HG03354 (cell line): ENCODE results near the gene PI4K2B.
A peak's percentile ranks its signal among the peaks of the same experiment; 100 is the strongest.
"Not testable (repeated sequence)": the region's sequence is repeated elsewhere in the genome, so short reads cannot be mapped to it uniquely, and the experiment has no call there.

Experiments used
- ATAC-seq: cut with Tn5 transposase; IDR thresholded peaks from one replicate; pipeline ENCODE4 v1.9.1; 2021; ENCODE audit warnings: mild to moderate bottlenecking; ENCODE audit not compliant: unreplicated experiment, poor library complexity, severe bottlenecking

Gene PI4K2B

DNA sequence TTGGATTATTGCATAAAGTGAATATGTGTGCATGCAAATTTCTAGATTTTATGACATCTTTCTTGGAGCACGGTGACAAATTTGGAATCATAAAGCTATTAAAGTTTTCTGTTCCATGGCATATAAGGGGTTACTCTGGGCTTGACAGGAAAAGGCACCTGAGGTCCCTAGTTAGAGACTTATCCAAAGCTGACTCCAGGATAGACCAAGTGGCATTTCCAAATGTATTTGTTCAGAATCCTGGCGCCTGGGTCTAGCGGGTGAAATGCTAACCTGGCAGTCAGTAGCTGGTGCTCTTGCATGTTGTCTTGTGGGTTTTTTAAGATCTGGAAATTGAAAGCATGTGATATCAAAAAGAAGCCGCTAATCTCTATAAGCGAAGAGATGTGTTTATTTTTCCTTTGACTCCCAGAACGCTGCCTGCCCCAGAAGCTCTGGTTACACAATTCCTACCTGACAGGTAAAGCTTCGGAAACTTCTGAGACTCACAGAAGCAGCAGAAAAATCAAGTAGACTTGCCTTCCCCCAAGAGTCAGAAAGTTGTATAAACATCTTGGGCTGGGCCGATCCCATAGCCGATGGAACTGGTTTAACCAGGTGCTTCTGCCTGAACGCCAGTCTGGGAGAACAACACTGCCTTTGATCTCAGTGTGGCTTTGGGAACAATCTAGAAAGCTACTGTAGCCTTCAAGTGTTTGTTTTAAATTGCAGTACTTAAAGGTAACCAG, 65.8 kb downstream of the PI4K2B start:
- no peak for ATAC-seq

- no peak for ATAC-seq
These were observed 67.6 kb downstream of the PI4K2B start for GRCh38 chr4:25301471-25301870.

DNA sequence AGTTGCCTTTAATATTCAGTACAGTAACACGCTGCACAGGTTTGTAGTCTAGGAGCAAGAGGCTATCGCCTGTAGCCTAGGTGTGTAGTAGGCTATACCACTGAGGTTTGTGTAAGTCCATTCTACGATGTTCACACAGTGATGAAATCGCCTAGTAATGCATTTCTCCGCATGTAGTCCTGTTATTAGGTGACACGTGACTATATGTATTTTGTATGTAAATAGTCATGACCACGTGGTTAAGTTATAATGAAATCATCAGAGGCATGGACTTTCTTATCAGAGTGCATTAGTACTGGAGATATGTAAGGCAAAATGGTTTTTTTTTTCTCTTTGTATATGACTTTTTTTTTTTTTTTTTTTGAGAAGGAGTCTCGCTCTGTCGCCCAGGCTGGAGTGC, 68.8 kb downstream of the PI4K2B start:
- ATAC-seq, result no peak

DNA sequence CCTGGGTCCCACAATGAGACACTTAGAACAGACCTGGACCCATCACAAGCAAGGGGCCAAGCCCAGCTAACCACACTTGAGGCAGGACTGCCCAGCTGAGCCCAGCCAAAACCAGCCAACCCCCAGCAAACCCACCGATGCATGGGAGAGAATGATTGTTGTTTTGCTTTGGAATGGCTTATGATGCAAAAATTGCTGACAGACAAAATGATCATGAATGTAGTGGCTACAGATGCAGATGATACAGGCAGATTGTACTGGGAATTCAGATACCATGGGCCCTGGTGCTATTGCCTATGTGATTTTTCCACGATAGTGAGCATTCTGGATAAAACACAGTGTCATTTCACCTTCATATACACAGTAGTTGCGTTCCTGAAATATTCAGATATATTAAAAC, 69.7 kb downstream of the PI4K2B start:
- ATAC-seq, result no peak

DNA sequence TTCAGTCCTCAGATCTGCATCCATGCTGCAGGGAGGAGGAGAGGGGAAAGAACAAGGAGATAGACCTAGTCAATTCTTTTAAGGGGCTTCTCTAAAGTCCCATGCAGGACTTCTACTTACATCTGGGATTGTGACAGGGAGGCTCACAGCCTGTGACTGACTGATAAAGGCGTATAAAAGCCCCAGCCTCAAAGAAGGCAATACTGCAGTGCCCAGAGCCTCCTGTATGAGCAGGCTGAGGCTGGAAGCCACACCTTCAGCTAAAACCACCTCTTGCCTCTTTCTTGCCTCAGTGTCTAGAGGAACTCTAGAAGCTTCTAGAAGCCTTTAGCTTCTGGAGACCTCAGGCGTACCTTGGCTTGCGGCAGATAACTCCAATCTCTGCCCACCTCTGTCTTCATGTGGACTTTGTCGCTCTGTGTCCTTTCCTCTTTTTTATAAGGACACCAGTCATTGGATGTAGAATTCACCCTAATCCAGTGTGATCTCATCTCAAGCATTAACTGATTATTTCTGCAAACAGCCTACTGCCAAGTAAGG, 72.8 kb downstream of the PI4K2B start:
- no peak for ATAC-seq

DNA sequence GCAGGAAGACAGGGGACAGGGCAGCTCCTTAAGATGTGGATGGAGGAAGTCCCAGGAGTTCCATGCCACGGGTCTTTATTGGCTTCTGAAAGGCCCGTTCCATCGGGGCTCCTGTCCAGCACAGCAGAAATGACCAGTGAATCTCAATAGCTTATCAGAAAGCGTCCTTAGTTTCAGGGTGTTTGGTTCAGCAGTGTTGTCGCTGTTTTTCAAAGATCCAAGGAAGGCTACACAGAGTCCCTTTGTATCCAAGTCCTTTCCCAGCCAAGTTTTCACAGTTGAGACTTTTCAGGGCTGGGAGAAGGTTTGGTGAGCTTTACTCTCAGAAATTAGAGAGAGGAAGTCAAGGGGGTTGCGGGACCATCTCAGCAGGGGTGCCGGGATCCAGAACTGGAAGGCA, 73.8 kb downstream of the PI4K2B start:
- no peak for ATAC-seq

GRCh38 chr4:25308306-25308705, 74.5 kb downstream of the PI4K2B start:
- no peak for ATAC-seq

DNA sequence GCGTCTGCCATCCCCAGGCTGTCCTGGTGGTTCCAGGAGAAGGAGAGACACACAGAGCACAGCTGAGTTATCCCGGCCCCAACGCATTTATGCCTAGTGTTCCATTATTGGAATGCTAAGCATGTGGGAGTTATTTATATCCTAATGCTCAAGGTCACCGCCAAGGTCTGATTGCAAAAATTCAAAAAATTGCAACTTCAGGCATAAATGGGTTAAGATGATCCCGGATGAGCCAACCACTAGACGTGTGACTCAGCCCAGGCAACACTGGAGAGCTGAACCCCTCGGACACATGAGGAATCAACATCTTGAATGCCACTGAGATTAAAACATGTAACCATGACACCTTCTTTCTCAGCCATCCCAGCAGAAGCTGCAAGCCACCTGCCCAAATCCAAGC, 74.9 kb downstream of the PI4K2B start:
- ATAC-seq, result no peak

GRCh38 chr4:25310066-25310802, 76.4 kb downstream of the PI4K2B start:
- peak; percentile 49 for ATAC-seq

DNA sequence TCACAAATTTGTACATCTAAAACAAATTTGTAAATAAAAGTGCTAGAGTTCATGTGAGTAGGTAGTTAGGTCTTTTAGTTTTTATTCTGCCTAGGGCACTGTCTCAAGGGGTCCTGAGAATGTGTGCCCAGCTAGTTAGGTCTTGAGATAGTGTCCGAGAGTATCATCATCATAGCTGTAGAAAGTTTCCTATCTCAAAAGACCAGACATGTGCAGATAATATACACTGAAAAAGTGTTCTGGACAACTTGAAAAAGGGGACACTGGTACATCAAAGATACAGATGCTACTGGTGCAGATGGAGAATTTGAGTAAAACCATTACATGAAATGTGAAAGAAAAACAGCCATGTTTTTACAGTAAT, 77.0 kb downstream of the PI4K2B start:
- ATAC-seq, result no peak

- ATAC-seq, result peak; percentile 92
These were observed 78.8 kb downstream of the PI4K2B start, which contains the start of gene ZCCHC4 for GRCh38 chr4:25312496-25313200. Gene ZCCHC4, plus strand, starts transcription at chr4:25312774. Its CDS starts 36 bp downstream, at chr4:25312810.

GRCh38 chr4:25313201-25313895, 79.5 kb downstream of the PI4K2B start:
- ATAC-seq, result no peak

DNA sequence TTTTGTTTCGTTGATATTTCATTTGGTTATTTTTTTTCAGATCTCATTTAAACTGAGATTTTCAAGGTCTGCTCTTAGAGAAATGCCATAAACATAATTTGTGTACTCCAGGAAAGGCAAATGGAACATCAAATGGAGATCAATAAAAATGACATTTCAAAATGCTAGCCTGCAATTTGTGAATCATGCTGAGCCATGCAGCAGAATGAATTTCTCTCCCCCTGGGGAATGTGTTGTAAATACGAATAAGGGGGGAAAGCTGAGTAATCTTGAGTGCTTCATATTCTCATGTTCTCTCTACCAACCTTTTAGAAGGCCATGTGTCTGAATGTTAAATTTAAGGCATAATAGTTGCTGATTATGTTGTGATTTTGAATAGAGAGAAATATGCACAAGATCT, 86.5 kb downstream of the PI4K2B start:
- no peak for ATAC-seq

DNA sequence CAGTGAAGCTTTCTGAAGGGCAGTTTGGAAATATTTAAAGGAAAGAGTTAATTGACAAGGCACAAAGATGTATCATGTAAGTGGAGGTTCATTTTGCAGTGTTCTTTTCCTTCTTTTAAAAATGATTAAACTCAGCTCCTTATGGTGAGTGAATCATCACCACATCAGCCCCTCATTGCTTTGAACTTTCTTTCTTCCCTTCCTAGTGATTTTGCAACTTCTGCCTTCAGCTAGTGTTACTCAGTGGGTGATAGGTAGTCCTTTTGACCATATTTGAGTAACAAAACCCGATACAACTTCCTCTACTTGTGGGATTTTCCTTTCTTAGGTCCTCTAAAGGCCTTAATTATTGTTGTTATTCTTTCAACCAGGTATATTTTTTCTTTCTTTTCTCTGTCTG, 86.9 kb downstream of the PI4K2B start:
- no peak for ATAC-seq

- ATAC-seq, result no peak
These were observed 87.9 kb downstream of the PI4K2B start for GRCh38 chr4:25321703-25322102.

GRCh38 chr4:25328463-25328862, 94.6 kb downstream of the PI4K2B start:
- not testable (repeated sequence) for ATAC-seq
